Activated naive CD8-positive, alpha-beta T cell (primary cell): ENCODE measurements around the gene RUNX1.
A peak's percentile ranks its signal among the peaks of the same experiment; 100 is the strongest.

Experiments used
- H3K27ac Mint-ChIP-seq: one replicate; pipeline ENCODE4 v1.8.0; 2021; ENCODE audit warnings: mixed read lengths
- H3K27me3 Mint-ChIP-seq: one replicate; pipeline ENCODE4 v1.8.0; 2021; ENCODE audit warnings: mixed read lengths
- H3K36me3 Mint-ChIP-seq: one replicate; pipeline ENCODE4 v1.8.0; 2021; ENCODE audit warnings: mixed read lengths
- H3K4me1 Mint-ChIP-seq: one replicate; pipeline ENCODE4 v1.8.0; 2021; ENCODE audit warnings: low read depth, mixed read lengths
- H3K4me3 Mint-ChIP-seq: one replicate; pipeline ENCODE4 v1.8.0; 2021; ENCODE audit warnings: mild to moderate bottlenecking, mixed read lengths
- H3K9me3 Mint-ChIP-seq: one replicate; pipeline ENCODE4 v1.8.0; 2021; ENCODE audit warnings: low read depth, mixed read lengths

Gene RUNX1

DNA sequence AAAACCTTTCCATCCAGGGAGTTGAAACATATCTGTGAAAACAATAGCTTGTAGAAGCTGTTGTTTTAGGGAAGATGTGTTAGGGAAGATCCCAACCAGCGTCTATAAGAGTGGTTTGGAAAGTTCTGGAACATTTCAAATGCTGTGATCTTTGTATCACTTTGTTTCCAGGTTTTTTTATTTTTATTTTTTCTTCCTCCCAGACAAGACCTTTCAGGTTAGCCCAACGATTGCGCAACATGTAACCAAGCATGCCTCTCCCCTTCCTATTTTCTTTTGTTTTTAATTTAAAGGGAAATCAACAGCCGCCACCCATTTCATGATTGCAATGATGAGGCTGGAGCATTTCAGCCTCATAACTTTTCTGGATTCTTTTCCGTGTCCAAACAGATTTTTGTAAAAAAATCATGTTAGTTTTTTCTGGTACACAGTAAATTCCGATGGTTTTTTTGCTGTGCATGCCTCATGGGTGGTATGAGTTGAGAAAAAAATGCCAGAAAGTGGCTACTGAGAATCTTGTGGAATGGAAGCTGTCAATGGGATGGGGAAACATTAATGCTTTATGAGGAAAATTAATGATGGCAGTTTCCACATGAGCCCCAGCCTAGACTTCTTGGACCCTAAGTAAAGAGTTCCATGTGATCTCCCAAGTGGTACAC lies 109.3 kb downstream of the RUNX1 start:
- no peaks in the 10 kb centered on the region for H3K27me3 Mint-ChIP-seq
- peaks cover 98% of the 10 kb centered on the region for H3K4me1 Mint-ChIP-seq
- no peak overlapping the region for H3K4me3 Mint-ChIP-seq
- H3K27ac Mint-ChIP-seq, result peak overlapping the region; percentile 91
- H3K36me3 Mint-ChIP-seq, result peaks cover 5% of the 10 kb centered on the region
- no peaks in the 10 kb centered on the region for H3K9me3 Mint-ChIP-seq

- Mint-ChIP-seq H3K9me3 (no peaks in the 10 kb centered on the region), H3K4me3 (peak overlapping the region; percentile 53), H3K27me3 (no peaks in the 10 kb centered on the region), H3K27ac (peak overlapping the region; percentile 91), H3K4me1 (peaks cover 99% of the 10 kb centered on the region), H3K36me3 (peaks cover 5% of the 10 kb centered on the region)
Measured at GRCh38 chr21:34938089-34938764, 110.9 kb downstream of the RUNX1 start.

GRCh38 chr21:34936883-34937563 lies 112.1 kb downstream of the RUNX1 start:
- peaks cover 98% of the 10 kb centered on the region for H3K4me1 Mint-ChIP-seq
- peak overlapping the region; percentile 98 for H3K27ac Mint-ChIP-seq
- no peaks in the 10 kb centered on the region for H3K9me3 Mint-ChIP-seq
- no peaks in the 10 kb centered on the region for H3K27me3 Mint-ChIP-seq
- H3K4me3 Mint-ChIP-seq, result peak overlapping the region; percentile 70
- peaks cover 4% of the 10 kb centered on the region for H3K36me3 Mint-ChIP-seq

GRCh38 chr21:34936371-34936789 lies 112.7 kb downstream of the RUNX1 start:
- H3K36me3 Mint-ChIP-seq, result peaks cover 4% of the 10 kb centered on the region

GRCh38 chr21:34935898-34936297 lies 113.2 kb downstream of the RUNX1 start:
- Mint-ChIP-seq H3K27ac (peak overlapping the region; percentile 98), H3K4me3 (peak overlapping the region; percentile 70), H3K36me3 (peaks cover 4% of the 10 kb centered on the region), H3K9me3 (no peaks in the 10 kb centered on the region), H3K4me1 (peaks cover 93% of the 10 kb centered on the region), H3K27me3 (no peaks in the 10 kb centered on the region)

More at GRCh38 chr21:34936371-34936789, 112.7 kb downstream of the RUNX1 start:
- Mint-ChIP-seq H3K9me3 (no peaks in the 10 kb centered on the region), H3K27me3 (no peaks in the 10 kb centered on the region), H3K4me3 (peak overlapping the region; percentile 70), H3K4me1 (peaks cover 98% of the 10 kb centered on the region), H3K27ac (peak overlapping the region; percentile 98)

GRCh38 chr21:34935452-34935851 lies 113.7 kb downstream of the RUNX1 start:
- peak overlapping the region; percentile 98 for H3K27ac Mint-ChIP-seq
- H3K36me3 Mint-ChIP-seq, result peaks cover 4% of the 10 kb centered on the region
- peak overlapping the region; percentile 70 for H3K4me3 Mint-ChIP-seq
- H3K9me3 Mint-ChIP-seq, result no peaks in the 10 kb centered on the region
- H3K4me1 Mint-ChIP-seq, result peaks cover 91% of the 10 kb centered on the region
- no peaks in the 10 kb centered on the region for H3K27me3 Mint-ChIP-seq

- H3K36me3 Mint-ChIP-seq, result peaks cover 4% of the 10 kb centered on the region
- H3K27ac Mint-ChIP-seq, result peak overlapping the region; percentile 98
- peak overlapping the region; percentile 78 for H3K4me3 Mint-ChIP-seq
- no peaks in the 10 kb centered on the region for H3K27me3 Mint-ChIP-seq
- H3K4me1 Mint-ChIP-seq, result peaks cover 87% of the 10 kb centered on the region
- no peaks in the 10 kb centered on the region for H3K9me3 Mint-ChIP-seq
Measured at GRCh38 chr21:34934350-34934749, 114.8 kb downstream of the RUNX1 start.

DNA sequence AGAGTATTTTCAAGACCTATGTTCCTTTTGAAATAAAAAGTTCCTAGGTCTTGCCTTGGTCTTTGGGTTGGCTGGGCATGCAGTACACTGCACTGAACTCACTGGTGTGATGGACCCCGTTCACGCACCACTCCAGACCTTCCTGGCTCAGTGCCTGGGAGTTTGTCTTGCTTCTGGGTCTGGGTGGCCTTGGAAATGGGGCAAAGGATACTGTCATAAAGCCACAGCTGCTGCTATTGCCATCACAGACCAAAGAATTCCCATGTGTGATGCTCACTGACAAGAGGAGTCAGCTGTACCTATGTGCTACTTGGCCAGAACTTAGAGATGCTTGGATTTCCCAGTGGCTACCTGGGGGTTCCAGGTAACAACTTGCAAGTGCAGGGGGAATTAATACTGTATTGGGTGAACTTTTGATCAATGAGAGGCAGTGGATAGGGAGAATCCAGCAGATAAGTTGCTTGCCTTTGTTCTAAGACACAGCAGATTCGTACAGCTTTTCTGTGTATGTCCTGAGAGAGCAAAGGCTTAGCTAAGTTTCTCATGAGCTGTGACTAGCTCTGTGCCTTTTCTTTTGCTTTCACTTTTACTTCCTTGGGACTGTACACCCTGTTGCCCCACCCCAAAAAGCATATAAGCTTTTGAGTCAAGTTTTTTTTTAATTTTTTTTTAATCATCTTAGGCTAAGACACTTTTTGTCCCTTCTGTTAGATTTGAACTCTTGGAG lies 115.3 kb downstream of the RUNX1 start:
- peaks cover 4% of the 10 kb centered on the region for H3K36me3 Mint-ChIP-seq
- peak overlapping the region; percentile 98 for H3K27ac Mint-ChIP-seq
- H3K4me1 Mint-ChIP-seq, result peaks cover 87% of the 10 kb centered on the region
- H3K27me3 Mint-ChIP-seq, result no peaks in the 10 kb centered on the region
- H3K4me3 Mint-ChIP-seq, result peak overlapping the region; percentile 78
- H3K9me3 Mint-ChIP-seq, result no peaks in the 10 kb centered on the region

DNA sequence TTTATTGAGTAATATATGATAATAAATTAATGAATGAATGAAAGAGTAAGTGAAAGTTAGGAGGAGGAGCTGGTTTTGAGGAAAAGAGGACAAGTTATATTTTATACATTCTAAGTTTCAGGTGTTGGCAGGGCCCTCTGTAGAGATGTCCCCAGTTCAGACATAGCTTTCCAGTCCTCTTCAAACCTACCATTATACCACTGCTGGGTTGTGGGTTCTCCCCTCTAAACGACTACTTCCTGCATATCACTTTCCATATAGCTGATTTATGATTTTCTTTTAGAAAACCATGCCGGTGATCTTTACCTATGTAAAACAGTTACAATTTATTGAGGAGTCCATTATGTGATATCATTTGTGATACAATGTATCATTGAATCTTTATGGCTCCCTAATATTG lies 116.9 kb downstream of the RUNX1 start:
- Mint-ChIP-seq H3K27me3 (no peaks in the 10 kb centered on the region), H3K27ac (peak overlapping the region; percentile 98), H3K4me3 (peak overlapping the region; percentile 78), H3K9me3 (no peaks in the 10 kb centered on the region), H3K36me3 (peaks cover 5% of the 10 kb centered on the region), H3K4me1 (peaks cover 79% of the 10 kb centered on the region)

DNA sequence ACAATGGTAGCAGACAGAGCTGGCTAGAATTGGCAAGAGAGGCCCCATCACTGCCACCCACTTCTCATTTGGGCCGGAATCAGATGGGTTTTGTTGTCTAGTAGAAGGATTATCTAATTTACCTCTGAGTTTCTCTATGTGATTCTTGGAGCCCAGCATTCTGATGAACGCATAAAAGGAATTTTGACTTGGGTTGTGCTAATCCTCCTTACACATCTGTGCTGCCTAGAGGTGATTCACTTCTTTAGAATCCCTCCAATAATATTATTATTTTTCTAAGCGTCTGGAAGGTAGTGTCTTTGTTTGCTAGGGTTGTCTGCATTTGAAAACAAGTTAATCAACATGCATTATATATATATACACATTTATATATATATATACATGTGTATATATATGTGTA lies 118.1 kb downstream of the RUNX1 start:
- Mint-ChIP-seq H3K4me3 (no peak overlapping the region), H3K27ac (peak overlapping the region; percentile 31), H3K9me3 (no peaks in the 10 kb centered on the region), H3K4me1 (peaks cover 74% of the 10 kb centered on the region), H3K36me3 (peaks cover 11% of the 10 kb centered on the region), H3K27me3 (no peaks in the 10 kb centered on the region)

DNA sequence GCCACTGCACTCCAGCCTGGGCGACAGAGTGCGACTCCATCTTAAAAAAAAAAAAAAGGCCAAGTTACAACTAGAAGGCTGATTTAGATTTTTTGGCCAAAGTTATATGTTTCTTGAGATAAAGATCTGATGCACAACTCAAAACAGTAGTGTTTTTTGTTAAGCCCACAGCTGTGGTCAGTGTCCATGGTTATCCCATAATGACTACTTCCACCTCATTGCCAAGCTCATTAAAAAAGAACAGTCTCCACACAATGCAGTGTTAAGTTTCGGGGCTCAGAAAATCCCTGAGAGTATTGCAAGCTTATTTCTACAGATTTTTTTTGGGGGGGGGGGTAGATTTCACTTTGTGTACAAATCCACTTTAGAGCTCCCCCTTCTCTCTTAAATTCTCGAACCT lies 120.5 kb downstream of the RUNX1 start:
- Mint-ChIP-seq H3K27me3 (no peaks in the 10 kb centered on the region), H3K27ac (no peak overlapping the region)

DNA sequence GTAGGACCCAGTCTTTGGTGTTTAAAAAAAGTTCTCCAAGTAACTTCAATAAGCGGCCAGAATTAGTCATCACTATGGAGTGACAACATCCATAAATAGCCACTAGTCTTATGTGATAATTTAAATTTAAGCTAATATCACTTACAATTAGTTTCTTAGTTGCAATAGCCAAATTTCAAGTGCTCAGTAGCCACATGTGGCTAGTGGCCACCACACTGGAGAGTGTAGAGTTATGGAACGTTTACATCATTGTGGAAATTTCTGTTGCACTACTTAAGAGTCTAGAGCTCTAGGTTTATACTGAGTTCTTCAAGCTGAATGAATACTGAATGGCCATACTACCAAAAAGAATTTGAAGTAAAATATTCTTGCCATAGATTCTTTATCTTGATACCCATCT lies 121.1 kb downstream of the RUNX1 start:
- no peak overlapping the region for H3K27ac Mint-ChIP-seq

More for the DNA sequence above, 120.5 kb downstream of the RUNX1 start:
- H3K9me3 Mint-ChIP-seq, result no peaks in the 10 kb centered on the region
- H3K36me3 Mint-ChIP-seq, result peaks cover 22% of the 10 kb centered on the region
- no peak overlapping the region for H3K4me3 Mint-ChIP-seq
- peaks cover 67% of the 10 kb centered on the region for H3K4me1 Mint-ChIP-seq

DNA sequence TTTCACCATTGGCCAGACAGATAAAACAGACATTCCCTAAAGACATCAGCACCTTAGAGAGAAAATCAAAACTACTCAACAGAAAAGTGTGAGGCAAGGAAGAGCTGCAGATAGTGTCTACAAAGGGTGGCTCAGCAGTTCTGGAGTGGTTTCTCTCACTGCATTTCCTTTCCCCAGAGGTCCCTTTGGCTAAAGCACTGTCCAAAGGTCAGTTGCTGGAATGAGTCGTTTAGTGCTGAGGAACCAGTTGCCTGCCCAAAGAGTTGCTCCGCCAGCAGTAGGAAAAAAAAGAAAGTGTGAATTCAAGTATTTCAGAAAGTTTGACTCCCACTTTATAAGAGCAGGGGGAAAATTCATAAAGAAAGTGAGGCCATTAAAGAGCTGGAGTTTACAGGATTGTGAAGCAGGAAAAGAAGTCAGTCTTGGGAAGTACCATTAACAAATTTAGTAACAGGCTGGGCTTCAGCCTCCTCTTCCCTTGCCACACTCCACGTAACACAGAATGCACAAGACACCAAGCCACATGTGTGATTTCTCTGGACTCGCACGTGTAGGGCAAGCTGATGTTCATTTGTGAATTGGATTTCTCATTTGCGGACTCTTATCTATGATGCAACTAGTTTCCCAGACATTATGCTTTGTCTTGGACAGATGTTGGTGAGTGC lies 122.2 kb downstream of the RUNX1 start:
- H3K4me1 Mint-ChIP-seq, result peaks cover 65% of the 10 kb centered on the region
- H3K4me3 Mint-ChIP-seq, result no peak overlapping the region
- no peak overlapping the region for H3K27ac Mint-ChIP-seq
- peaks cover 26% of the 10 kb centered on the region for H3K36me3 Mint-ChIP-seq
- no peaks in the 10 kb centered on the region for H3K9me3 Mint-ChIP-seq
- no peaks in the 10 kb centered on the region for H3K27me3 Mint-ChIP-seq

More for the DNA sequence above, 121.1 kb downstream of the RUNX1 start:
- no peaks in the 10 kb centered on the region for H3K27me3 Mint-ChIP-seq
- H3K36me3 Mint-ChIP-seq, result peaks cover 23% of the 10 kb centered on the region
- no peaks in the 10 kb centered on the region for H3K9me3 Mint-ChIP-seq
- no peak overlapping the region for H3K4me3 Mint-ChIP-seq
- peaks cover 64% of the 10 kb centered on the region for H3K4me1 Mint-ChIP-seq

GRCh38 chr21:34925597-34925996 lies 123.5 kb downstream of the RUNX1 start:
- Mint-ChIP-seq H3K4me1 (peaks cover 63% of the 10 kb centered on the region), H3K27me3 (no peaks in the 10 kb centered on the region), H3K27ac (no peak overlapping the region), H3K4me3 (no peak overlapping the region), H3K36me3 (peaks cover 29% of the 10 kb centered on the region), H3K9me3 (no peaks in the 10 kb centered on the region)
